Lung (tissue), 12 donors: ENCODE results near the gene GAGE12J. TPM values are rescaled to one million over a fixed set of nuclear protein-coding genes. Genes with fewer than 3 reads are reported as not detected.
"Not testable (repeated sequence)": the region's sequence is repeated elsewhere in the genome, so short reads cannot be mapped to it uniquely, and the experiment has no call there.

Source experiments
- ATAC-seq: fragments of 200-7000 bp; cut with Tn5 transposase; one replicate; pipeline ENCODE4 v1.9.1; 2020; ENCODE audit warnings: moderate number of reproducible peaks; ENCODE audit not compliant: insufficient read depth, low FRiP score
- DNase-seq, 3 donors: peaks; one replicate each; pipeline ENCODE4 v3.0.0-alpha.2; 2013 to 2017
- H3K27ac ChIP-seq, 2 donors: one replicate each; pipeline ENCODE4 v1.5.1; 2013; ENCODE audit warnings: mild to moderate bottlenecking in 2 of 2, moderate library complexity in 2 of 2, control low read depth in 1 of 2, inconsistent platforms in 1 of 2, low read depth in 1 of 2, low read length in 1 of 2
- H3K27me3 ChIP-seq, 3 donors: one replicate each; pipeline ENCODE4 v1.5.1; 2013; ENCODE audit warnings: low read length in 2 of 3; ENCODE audit not compliant: control insufficient read depth in 3 of 3, insufficient read depth in 3 of 3
- H3K36me3 ChIP-seq, 4 donors: one replicate each; pipeline ENCODE4 v1.5.1; 2013; ENCODE audit warnings: low read length in 4 of 4, mild to moderate bottlenecking in 1 of 4, moderate library complexity in 1 of 4; ENCODE audit not compliant: control insufficient read depth in 4 of 4, insufficient read depth in 4 of 4
- H3K4me1 ChIP-seq, 5 donors: one replicate each; pipeline ENCODE4 v1.5.1; 2013; ENCODE audit warnings: low read length in 5 of 5, mild to moderate bottlenecking in 2 of 5, moderate library complexity in 1 of 5; ENCODE audit not compliant: control insufficient read depth in 5 of 5, insufficient read depth in 5 of 5
- H3K4me3 ChIP-seq: one replicate; pipeline ENCODE4 v1.5.1; 2013; ENCODE audit warnings: mild to moderate bottlenecking, control low read depth, moderate library complexity
- H3K9ac ChIP-seq, 2 donors: one replicate each; pipeline ENCODE4 v1.5.1; 2013; ENCODE audit warnings: low read length in 2 of 2, control low read depth in 1 of 2; ENCODE audit not compliant: insufficient read depth in 1 of 2
- H3K9me3 ChIP-seq, 4 donors: one replicate each; pipeline ENCODE4 v1.5.1; 2013; ENCODE audit warnings: low read length in 3 of 4, mild to moderate bottlenecking in 1 of 4, moderate library complexity in 1 of 4; ENCODE audit not compliant: control insufficient read depth in 4 of 4, insufficient read depth in 3 of 4
- WGBS, 2 donors: extraction: QIAGEN DNeasy Blood & Tissue Kit; methylation state at CpG; one replicate each; pipeline ENCODE4 v1.1.7; 2013; 5-methylcytosine and 5-hydroxymethylcytosine counted together
- polyA plus RNA-seq, 2 donors: library from polyadenylated mRNA; stranded (reverse); fragments of 200-250 nt; gene quantifications; one replicate each; pipeline ENCODE4 v1.2.1, GENCODE V29; 2013
- total RNA-seq, 2 donors: library from RNA; depleted of rRNA in 1 of 2; stranded (reverse); fragments of >200 nt in 1 of 2; gene quantifications; one replicate each; pipeline ENCODE4 v1.2.1, GENCODE V29; 2014 to 2021
- TF ChIP-seq, protein P1 (sequence below): IDR thresholded peaks from 2 replicates; pipeline ENCODE4 v1.5.1; 2012; ENCODE audit warnings: mild to moderate bottlenecking; ENCODE audit errors: control extremely low read depth, extremely low read depth
- donor health status: control.
- donor health status: control.
- donor health status: Bipolar disorder and iron deficiency.
- donor health status: healthy.
- donor health status: DM: yes; HTN: yes; CAD: no.

GAGE12J gene
- total and polyA plus RNA-seq, 4 donors: not detected

DNA sequence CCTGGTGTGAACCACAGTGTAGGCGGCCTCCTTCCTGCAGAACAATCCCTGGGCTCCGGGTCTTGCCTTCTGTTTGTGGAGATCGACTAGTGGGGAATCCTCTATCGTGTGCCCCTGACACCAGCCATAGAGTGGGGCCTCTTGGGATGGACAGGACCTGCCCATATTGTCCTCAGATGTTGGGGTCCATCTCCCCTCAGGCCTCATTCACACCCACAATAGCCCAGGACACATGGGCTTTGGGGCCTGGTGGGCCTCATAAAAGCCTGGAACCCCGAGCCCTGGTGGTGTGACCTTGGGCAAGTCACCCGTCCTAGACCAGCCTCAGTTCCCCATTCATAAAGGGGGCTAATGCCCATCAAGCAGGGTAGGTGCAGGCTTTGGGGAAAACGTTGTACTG is 31.6 kb upstream of the GAGE12J start:
- no peak overlapping the region for H3K4me3 ChIP-seq
- H3K9me3 ChIP-seq: no peaks in the 10 kb centered on the region
- H3K27me3 ChIP-seq: no peaks in the 10 kb centered on the region
- WGBS, 2 donors: 64 to 70% methylated on average over 6 to 7 of the region's 7 CpGs
- no peak for DNase-seq
- H3K36me3 ChIP-seq: no peaks in the 10 kb centered on the region
- TF ChIP-seq, protein P1, sequence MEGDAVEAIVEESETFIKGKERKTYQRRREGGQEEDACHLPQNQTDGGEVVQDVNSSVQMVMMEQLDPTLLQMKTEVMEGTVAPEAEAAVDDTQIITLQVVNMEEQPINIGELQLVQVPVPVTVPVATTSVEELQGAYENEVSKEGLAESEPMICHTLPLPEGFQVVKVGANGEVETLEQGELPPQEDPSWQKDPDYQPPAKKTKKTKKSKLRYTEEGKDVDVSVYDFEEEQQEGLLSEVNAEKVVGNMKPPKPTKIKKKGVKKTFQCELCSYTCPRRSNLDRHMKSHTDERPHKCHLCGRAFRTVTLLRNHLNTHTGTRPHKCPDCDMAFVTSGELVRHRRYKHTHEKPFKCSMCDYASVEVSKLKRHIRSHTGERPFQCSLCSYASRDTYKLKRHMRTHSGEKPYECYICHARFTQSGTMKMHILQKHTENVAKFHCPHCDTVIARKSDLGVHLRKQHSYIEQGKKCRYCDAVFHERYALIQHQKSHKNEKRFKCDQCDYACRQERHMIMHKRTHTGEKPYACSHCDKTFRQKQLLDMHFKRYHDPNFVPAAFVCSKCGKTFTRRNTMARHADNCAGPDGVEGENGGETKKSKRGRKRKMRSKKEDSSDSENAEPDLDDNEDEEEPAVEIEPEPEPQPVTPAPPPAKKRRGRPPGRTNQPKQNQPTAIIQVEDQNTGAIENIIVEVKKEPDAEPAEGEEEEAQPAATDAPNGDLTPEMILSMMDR: no peak
- H3K27ac ChIP-seq: no peak overlapping the region
- no peak for ATAC-seq
- H3K9ac ChIP-seq: no peak overlapping the region
- H3K4me1 ChIP-seq: no peaks in the 10 kb centered on the region

DNA sequence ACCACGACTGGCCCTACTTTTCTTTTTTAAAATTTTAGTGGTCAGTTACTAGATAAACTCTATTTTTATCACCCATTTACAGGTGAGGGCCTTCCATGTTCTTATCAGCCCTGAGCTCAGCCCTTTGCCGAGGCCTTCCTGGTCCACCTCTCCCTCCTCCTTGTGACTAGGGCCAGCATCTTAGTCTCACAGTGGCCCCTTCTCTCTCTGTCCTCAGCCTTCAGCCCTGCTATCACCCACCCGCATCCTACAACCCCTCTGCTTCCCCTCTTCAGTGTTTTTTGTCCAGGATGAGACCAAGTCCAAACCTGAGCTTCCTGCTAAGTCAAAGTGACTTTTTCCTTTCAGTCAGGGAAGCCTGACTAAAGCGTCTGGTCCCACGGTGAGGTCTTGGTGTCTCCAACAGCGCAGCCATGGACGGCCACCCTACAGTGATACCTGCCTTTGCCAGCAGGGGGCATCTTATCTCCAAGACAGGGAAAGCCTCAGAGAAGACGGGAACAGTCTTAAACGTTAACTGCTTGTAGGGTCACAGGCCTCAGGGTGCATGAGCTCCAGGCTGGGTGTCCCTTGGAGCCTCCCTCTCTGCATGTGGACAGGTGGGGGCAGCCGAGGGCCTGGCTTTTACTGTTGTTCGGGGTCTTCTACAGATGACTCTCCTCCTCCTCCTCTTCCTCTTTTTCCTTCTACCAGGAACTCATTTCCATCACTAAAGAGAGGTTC is 30.1 kb upstream of the GAGE12J start:
- Histone ChIP-seq H3K4me3 (no peak overlapping the region), H3K9me3 (no peaks in the 10 kb centered on the region), H3K4me1 (no peaks in the 10 kb centered on the region), H3K9ac (no peak overlapping the region), H3K36me3 (no peaks in the 10 kb centered on the region), H3K27me3 (no peaks in the 10 kb centered on the region), H3K27ac (no peak overlapping the region)
- peak; percentile 52 to 65 (median 56) for DNase-seq
- ATAC-seq: peak; percentile 30
- TF ChIP-seq, protein P1: peak; percentile 26
- WGBS, 2 donors: 20 to 34% methylated on average over 11 of the region's 11 CpGs

DNA sequence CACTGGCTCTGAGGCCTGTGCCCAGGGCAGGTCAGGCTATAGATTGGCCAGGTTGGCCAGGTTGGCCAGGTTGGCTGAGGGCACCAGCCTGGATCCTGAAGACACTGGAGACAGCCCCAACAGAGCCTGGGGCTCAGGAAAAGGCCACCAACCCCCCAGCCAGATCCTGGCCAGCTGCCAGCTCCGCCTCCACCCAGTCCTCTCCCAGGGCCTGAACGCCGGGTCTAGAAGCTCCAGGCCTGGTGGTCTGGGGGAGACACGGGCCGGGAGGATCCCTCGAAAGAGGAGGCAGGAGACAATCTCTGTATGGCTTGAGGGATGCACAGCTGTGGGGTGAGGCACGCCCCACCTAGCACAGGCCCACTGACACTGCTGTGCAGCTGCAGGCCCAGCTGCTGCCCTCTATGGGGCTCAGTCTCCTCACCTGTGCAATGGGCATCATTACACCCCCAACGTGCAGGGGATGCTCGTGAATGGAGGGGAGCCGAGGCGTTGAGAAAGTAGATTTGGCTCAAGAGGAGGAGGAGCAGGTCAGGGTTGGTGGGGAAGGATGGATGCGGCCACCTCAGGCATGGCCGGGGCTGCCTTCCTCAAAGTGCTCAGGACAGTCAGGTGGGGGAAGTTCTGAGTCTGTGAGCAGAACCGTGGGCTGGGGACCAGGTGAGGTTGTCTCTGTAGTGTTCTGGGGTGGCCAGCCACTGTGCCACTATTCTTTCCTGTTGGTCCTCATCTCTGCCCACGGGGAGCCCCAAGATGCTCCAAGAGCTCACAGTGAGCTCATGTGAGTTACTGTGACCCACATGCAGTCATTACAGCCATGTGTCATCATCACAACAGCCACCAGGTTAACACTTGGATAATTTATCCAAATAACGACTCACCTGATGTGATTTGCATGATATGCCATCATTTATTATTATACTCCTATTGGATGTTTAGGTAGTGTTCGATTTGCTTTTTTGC is 29.2 kb upstream of the GAGE12J start:
- Histone ChIP-seq H3K36me3 (no peaks in the 10 kb centered on the region), H3K4me3 (no peak overlapping the region), H3K27me3 (no peaks in the 10 kb centered on the region), H3K9me3 (no peaks in the 10 kb centered on the region), H3K27ac (no peak overlapping the region), H3K9ac (no peak overlapping the region), H3K4me1 (no peaks in the 10 kb centered on the region)
- no peak for ATAC-seq
- DNase-seq: no peak
- TF ChIP-seq, protein P1: no peak
- WGBS, 2 donors: 80 to 91% methylated on average over 8 to 17 of the region's 17 CpGs

DNA sequence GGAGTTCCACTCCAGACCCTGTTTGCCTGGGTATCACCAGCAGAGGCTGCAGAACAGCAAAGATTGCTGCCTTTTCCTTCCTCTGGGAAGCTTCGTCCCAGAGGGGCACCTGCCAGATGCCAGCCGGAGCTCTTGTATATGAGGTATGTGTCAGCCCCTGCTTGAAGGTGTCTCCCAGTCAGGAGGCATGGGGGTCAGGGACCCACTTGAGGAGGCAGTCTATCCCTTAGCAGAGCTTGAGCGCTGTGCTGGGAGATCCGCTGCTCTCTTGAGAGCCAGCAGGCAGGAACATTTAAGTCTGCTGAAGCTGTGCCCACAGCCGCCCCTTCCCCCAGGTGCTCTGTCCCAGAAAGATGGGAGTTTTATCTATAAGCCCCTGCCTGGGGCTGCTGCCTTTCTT is 22.5 kb upstream of the GAGE12J start:
- H3K9me3 ChIP-seq, H3K4me1 ChIP-seq, DNase-seq, H3K4me3 ChIP-seq, ATAC-seq, H3K27ac ChIP-seq, H3K36me3 ChIP-seq, H3K9ac ChIP-seq, H3K27me3 ChIP-seq: not testable (repeated sequence)
- WGBS, 2 donors: 79 to 86% methylated on average over 4 to 5 of the region's 5 CpGs
